ENCODE results near the gene ADGRB2. TPM values are rescaled to one million over a fixed set of nuclear protein-coding genes. Genes with fewer than 3 reads are reported as not detected.

ADGRB2 gene
- total RNA-seq, 1 experiment from 2014 or later = 10.9 TPM

- TF ChIP-seq CTCF (conservative IDR thresholded peaks at IDR 0.05) = no peak
- Histone ChIP-seq H3K18ac (ENCODE audit: insufficient read length, low read depth, low read length) (no peak overlapping the region), H2BK5ac (ENCODE audit: insufficient read length, low read length) (no peak overlapping the region), H4K91ac (ENCODE audit: insufficient read length, low read depth, low read length) (no peak overlapping the region), H2BK15ac (ENCODE audit: low read depth, low read length) (no peak overlapping the region), H3K23me2 (ENCODE audit: insufficient read length, low read depth, low read length, poor library complexity, severe bottlenecking) (no peaks in the 10 kb centered on the region), H3K4me1 (ENCODE audit: insufficient read depth, low read length) (no peaks in the 10 kb centered on the region), H4K20me1 (ENCODE audit: control insufficient read depth, insufficient read depth, insufficient read length) (no peaks in the 10 kb centered on the region), H2BK12ac (ENCODE audit: insufficient read length, low read depth, low read length) (no peak overlapping the region), H3K27me3 (ENCODE audit: insufficient read depth, low read length) (no peaks in the 10 kb centered on the region), H3T11ph (ENCODE audit: low read length) (no peak overlapping the region), H3K9ac (ENCODE audit: extremely low read depth, insufficient read length, low read length) (no peak overlapping the region), H2AK5ac (ENCODE audit: insufficient read length, low read length) (no peak overlapping the region), H3K79me2 (ENCODE audit: insufficient read depth, low read length) (no peaks in the 10 kb centered on the region), H3K4ac (ENCODE audit: low read depth, low read length) (no peak overlapping the region), H3K27ac (ENCODE audit: insufficient read length, low read depth, low read length) (no peak overlapping the region), H3K23ac (ENCODE audit: insufficient read length, low read depth, low read length) (no peak overlapping the region), H4K8ac (replicated peaks; ENCODE audit: insufficient read length, low read depth, low read length) (no peak overlapping the region), H4K5ac (ENCODE audit: insufficient read length, low read depth, low read length) (no peak overlapping the region), H3K56ac (ENCODE audit: insufficient read length, low read depth, low read length) (no peak overlapping the region), H3K4me2 (ENCODE audit: insufficient read depth, insufficient read length, low read length) (no peak overlapping the region), H2AFZ (ENCODE audit: low read length) (no peak overlapping the region), H3K79me1 (ENCODE audit: insufficient read depth, low read depth, low read length, poor library complexity, severe bottlenecking) (no peaks in the 10 kb centered on the region), H3K9me3 (ENCODE audit: control insufficient read depth, low read depth, low read length) (no peaks in the 10 kb centered on the region), H3K14ac (ENCODE audit: insufficient read depth, low read length) (no peak overlapping the region), H2BK20ac (ENCODE audit: low read depth, low read length, poor library complexity, severe bottlenecking) (no peak overlapping the region), H2BK120ac (ENCODE audit: low read depth, low read length, poor library complexity, severe bottlenecking) (no peak overlapping the region)
- no peak overlapping the region for H3K4me3 Mint-ChIP-seq
- no peaks in the 10 kb centered on the region for H3K36me3 Mint-ChIP-seq (ENCODE audit: insufficient read depth in 1 of 3, low read depth in 3 of 3)
- no peaks in the 10 kb centered on the region for H3K27me3 Mint-ChIP-seq (ENCODE audit: low read depth)
- DNase-seq = no peak
- no peak overlapping the region for H3K27ac Mint-ChIP-seq
- H3K9me3 Mint-ChIP-seq = no peaks in the 10 kb centered on the region
- WGBS (ENCODE audit: extremely low coverage, insufficient read length, low lambda C conversion rate) = no CpG with 5 or more reads among the region's 4 CpGs
- peaks cover 8 to 16% of the 10 kb centered on the region in 2 experiments for H3K4me1 Mint-ChIP-seq
Observed at GRCh38 chr1:31691446-31691845, 72.7 kb downstream of the ADGRB2 start.
